Liver (tissue), 3 donors: ENCODE measurements around the gene KYAT1.

Source experiments
- ATF3 ChIP-seq: IDR thresholded peaks from 2 replicates; pipeline ENCODE4 v1.6.1; 2016; ENCODE audit warnings: antibody characterized with exemption
- CTCF ChIP-seq: fragments of 150-350 bp; IDR thresholded peaks from 2 replicates; pipeline ENCODE4 v1.5.1; 2017; ENCODE audit warnings: improper control_type of control experiment, low read depth, low read length; ENCODE audit not compliant: missing input control
- donor health status: healthy.
- donor health status: healthy.

GRCh38 chr9:128790536-128790935 is 91.2 kb downstream of the KYAT1 start:
- TF ChIP-seq CTCF (no peak), ATF3 (no peak)
